Measurements from ENCODE around the gene PAPOLB. TPM values are rescaled to one million over a fixed set of nuclear protein-coding genes. Genes with fewer than 3 reads are reported as not detected.

PAPOLB gene
- total RNA-seq, 1 donor from 2014 or later = 0.24 TPM

GRCh38 chr7:4886671-4887070, 24.8 kb upstream of the PAPOLB start:
- intact Hi-C loops (cut with DNase I) = no loop called here
- Histone ChIP-seq H3K4me1 (peaks cover 12% of the 10 kb centered on the region), H3K27me3 (ENCODE audit: low read depth) (no peaks in the 10 kb centered on the region), H3K4me3 (no peak overlapping the region), H3K27ac (no peak overlapping the region), H3K36me3 (no peaks in the 10 kb centered on the region), H3K9me3 (no peaks in the 10 kb centered on the region)
- DNase-seq = no peak
- TF ChIP-seq CTCF (IDR thresholded peaks at IDR 0.05) = no peak
- no peak for ATAC-seq

- Histone ChIP-seq H3K36me3 (no peaks in the 10 kb centered on the region), H3K9me3 (no peaks in the 10 kb centered on the region), H3K4me3 (no peak overlapping the region), H3K4me1 (peaks cover 17% of the 10 kb centered on the region), H3K27ac (no peak overlapping the region), H3K27me3 (ENCODE audit: low read depth) (no peaks in the 10 kb centered on the region)
- DNase-seq = no peak
- intact Hi-C loops (cut with DNase I) = no loop called here
- ATAC-seq = no peak
- no peak for TF ChIP-seq CTCF (IDR thresholded peaks at IDR 0.05)
These were observed 23.5 kb upstream of the PAPOLB start for GRCh38 chr7:4885317-4885807.

- TF ChIP-seq CTCF (IDR thresholded peaks at IDR 0.05) = no peak
- ATAC-seq = no peak
- intact Hi-C loops (cut with DNase I) = no loop called here
These were observed 22.3 kb upstream of the PAPOLB start for GRCh38 chr7:4884164-4884563.

GRCh38 chr7:4883372-4884144, 21.7 kb upstream of the PAPOLB start, which contains the start of gene RADIL:
Gene RADIL (minus strand): TSS chr7:4883716. CDS start chr7:4878139, 5,577 bp downstream.
- peak; percentile 88 for TF ChIP-seq CTCF (IDR thresholded peaks at IDR 0.05)
- Histone ChIP-seq H3K27ac (peak within 1 kb of the TSS; percentile 75), H3K4me1 (peaks cover 29% of the 10 kb centered on the region), H3K36me3 (no peaks in the 10 kb centered on the region), H3K4me3 (peak within 1 kb of the TSS; percentile 74), H3K27me3 (ENCODE audit: low read depth) (no peaks in the 10 kb centered on the region), H3K9me3 (no peaks in the 10 kb centered on the region)
- intact Hi-C loops (cut with DNase I) = no loop called here
- ATAC-seq (peak; percentile 93 to 96), DNase-seq (peak; percentile 94)

More at GRCh38 chr7:4884164-4884563, 22.3 kb upstream of the PAPOLB start:
- no peaks in the 10 kb centered on the region for H3K9me3 ChIP-seq
- no peak for DNase-seq
- no peak overlapping the region for H3K27ac ChIP-seq
- H3K4me1 ChIP-seq = peaks cover 29% of the 10 kb centered on the region
- no peaks in the 10 kb centered on the region for H3K36me3 ChIP-seq
- no peaks in the 10 kb centered on the region for H3K27me3 ChIP-seq (ENCODE audit: low read depth)
- H3K4me3 ChIP-seq = no peak overlapping the region

- TF ChIP-seq CTCF (IDR thresholded peaks at IDR 0.05) = no peak
- Histone ChIP-seq H3K9me3 (no peaks in the 10 kb centered on the region), H3K27me3 (ENCODE audit: low read depth) (no peaks in the 10 kb centered on the region), H3K4me1 (peaks cover 29% of the 10 kb centered on the region), H3K4me3 (peak overlapping the region; percentile 74), H3K36me3 (no peaks in the 10 kb centered on the region), H3K27ac (peak overlapping the region; percentile 75)
- intact Hi-C loops (cut with DNase I) = no loop called here
- ATAC-seq (peak; percentile 3 to 5), DNase-seq (no peak)
These were observed 21.2 kb upstream of the PAPOLB start for GRCh38 chr7:4883033-4883371.
